ENCODE results near the gene ZG16B.

The ZG16B gene

GRCh38 chr16:2874032-2874911 lies 44.2 kb downstream of the ZG16B start:
- DNase-seq, result no peak

DNA sequence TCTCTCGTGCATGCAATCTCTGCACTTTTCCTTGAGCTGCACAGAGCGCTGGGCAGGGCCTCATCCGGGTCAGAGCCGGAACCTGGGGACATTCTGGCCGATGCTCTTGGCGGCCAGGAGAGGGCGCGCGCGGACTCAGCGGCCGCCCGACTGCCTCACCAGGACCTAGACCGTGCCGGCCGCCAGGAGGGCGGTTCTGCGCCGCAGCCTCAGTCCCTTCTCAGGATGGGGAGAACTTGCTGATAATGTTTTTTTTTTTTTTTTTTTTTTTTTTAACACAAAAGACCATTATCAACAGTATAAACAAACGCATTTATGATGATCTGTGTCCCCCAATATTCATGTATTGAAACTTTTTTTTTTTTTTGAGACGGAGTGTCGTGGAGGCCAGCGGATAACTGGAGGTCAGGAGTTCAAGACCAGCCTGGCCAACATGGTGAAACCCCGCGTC lies 44.8 kb downstream of the ZG16B start:
- DNase-seq, result peak; percentile 71 to 76

DNA sequence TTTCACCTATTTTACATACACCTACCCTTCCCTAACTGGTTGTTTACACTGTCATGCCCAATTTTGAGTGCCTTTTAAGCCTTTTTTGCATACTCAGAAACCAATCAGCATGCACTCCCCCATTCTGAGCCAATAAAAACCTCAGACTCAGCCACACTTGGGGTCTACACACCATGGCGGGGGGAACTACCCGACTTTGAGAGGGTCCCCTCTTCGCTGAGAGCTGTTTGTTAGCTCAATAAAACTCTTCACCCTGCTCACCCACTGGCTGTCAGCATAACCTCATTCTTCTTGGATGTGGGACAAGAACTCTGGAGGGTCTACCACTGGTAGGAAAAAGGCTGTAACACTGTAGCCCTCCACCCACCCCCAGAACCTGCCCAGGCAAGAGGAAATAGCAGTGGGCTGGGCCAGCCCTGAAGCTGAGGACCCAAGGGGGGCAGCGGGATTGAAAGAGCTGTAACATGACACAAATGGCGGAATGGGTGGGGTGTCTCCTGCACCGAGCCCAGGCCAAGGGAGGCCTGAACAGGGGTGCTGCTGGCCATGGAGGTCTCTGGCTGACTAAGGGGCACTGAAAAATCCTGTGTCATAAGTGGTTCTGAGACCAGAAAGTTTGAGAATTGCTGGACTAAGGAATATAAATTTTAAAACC lies 49.9 kb downstream of the ZG16B start:
- DNase-seq, result no peak
